ENCODE measurements around the gene CPNE5.

The CPNE5 gene

DNA sequence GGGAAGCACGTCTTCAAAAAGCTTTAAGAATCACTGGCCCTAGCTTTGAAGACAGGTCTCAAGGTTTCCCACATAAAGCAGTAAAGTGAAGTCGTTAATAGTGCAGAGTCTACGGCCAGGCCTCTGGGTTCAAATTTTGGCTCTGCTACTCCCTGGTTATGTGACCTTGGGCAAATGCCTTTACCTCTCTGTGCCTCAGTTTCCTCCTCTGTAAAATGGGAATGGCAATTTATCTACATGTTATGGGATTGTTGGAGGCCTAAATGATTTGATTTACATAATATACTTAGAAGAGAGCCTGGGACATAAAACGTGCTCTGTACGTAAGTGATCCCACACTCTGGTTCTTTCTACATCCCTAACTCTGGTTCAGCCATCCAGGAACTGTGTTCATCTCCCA, 32.1 kb downstream of the CPNE5 start:
- Histone ChIP-seq H3K4me3 (no peak overlapping the region), H3K27ac (no peak overlapping the region)
- no peak for DNase-seq (ENCODE audit: low spot score)
- TF ChIP-seq, protein P1, sequence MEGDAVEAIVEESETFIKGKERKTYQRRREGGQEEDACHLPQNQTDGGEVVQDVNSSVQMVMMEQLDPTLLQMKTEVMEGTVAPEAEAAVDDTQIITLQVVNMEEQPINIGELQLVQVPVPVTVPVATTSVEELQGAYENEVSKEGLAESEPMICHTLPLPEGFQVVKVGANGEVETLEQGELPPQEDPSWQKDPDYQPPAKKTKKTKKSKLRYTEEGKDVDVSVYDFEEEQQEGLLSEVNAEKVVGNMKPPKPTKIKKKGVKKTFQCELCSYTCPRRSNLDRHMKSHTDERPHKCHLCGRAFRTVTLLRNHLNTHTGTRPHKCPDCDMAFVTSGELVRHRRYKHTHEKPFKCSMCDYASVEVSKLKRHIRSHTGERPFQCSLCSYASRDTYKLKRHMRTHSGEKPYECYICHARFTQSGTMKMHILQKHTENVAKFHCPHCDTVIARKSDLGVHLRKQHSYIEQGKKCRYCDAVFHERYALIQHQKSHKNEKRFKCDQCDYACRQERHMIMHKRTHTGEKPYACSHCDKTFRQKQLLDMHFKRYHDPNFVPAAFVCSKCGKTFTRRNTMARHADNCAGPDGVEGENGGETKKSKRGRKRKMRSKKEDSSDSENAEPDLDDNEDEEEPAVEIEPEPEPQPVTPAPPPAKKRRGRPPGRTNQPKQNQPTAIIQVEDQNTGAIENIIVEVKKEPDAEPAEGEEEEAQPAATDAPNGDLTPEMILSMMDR (IDR thresholded peaks at IDR 0.05), result no peak

DNA sequence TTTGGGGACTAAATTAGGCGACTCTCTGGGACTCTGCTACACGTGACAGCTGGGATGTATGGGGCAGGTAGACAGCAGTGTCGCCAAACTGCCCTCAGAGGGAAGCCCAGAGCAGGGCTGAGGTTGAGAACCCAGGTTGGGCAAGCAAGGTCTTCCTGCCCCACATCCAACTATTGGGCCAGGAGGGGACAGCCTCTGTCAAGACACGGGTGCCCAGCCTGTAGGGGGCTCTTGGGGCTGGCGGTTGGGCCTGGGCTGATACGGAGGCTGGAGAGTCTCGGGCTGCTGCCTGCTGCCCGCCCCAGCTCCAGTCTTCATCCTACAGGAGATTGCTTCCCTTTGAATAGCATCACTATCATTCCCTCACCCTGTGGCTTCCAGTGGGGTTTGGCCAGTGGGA, 33.3 kb downstream of the CPNE5 start:
- no peak for DNase-seq (ENCODE audit: low spot score)
- H3K4me3 ChIP-seq, result no peak overlapping the region
- TF ChIP-seq, protein P1 (IDR thresholded peaks at IDR 0.05), result no peak
- no peak overlapping the region for H3K27ac ChIP-seq

DNA sequence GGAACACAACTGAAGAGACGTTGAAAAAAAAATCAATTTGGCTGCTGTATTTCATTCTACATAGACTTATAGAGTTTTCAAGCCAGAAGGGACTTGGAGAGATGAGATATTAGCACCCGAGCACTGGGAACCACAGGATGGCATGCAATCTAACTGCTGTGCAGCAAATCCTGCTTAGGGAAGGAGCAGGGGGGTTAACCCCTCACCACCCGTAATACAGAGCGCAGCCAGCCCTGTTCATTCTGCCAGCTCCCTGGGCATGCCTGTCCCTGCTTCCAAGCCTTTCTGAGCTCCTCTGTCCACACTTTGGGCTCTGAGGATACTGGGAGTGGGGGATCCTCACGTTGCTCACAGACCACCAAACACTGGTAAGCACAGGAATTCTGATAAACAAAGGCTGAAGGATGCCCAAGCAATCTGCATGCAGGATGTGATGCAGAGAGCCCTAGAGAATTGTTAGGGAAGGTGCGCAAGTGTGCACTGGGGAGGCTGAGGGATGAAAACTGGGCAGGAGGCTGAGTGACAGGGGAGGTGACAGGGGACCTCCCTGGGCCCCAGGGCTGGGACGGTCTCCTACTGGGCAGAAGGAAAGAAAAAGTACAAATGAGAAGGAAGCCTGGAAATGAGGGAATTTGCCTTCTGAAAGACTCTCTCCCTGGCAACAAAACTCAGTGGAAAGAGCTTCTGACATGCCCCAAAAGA, 34.0 kb downstream of the CPNE5 start:
- DNase-seq (ENCODE audit: low spot score), result no peak
- TF ChIP-seq, protein P1 (IDR thresholded peaks at IDR 0.05), result no peak
- Histone ChIP-seq H3K27ac (no peak overlapping the region), H3K4me3 (no peak overlapping the region)

DNA sequence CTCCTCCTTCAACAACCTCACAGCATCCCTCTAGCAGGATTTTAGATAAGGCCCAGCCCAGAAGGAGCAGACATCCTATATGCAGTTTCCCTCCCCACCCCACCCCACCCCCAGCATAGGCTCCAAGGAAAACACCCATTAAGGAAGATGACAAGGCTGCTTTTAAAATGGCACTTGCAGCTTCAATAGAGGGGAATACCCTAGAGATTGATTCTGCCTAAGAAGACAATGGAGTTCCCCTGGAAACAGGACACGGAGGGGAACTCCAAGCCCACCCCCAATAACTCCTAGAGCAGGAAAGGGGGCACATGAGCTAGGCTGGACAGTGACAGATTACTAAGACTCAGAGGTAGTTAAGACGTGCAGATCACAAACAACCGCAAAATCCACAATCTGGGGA, 34.7 kb downstream of the CPNE5 start:
- TF ChIP-seq, protein P1 (IDR thresholded peaks at IDR 0.05), result no peak
- no peak for DNase-seq (ENCODE audit: low spot score)
- H3K4me3 ChIP-seq, result no peak overlapping the region
- no peak overlapping the region for H3K27ac ChIP-seq

DNA sequence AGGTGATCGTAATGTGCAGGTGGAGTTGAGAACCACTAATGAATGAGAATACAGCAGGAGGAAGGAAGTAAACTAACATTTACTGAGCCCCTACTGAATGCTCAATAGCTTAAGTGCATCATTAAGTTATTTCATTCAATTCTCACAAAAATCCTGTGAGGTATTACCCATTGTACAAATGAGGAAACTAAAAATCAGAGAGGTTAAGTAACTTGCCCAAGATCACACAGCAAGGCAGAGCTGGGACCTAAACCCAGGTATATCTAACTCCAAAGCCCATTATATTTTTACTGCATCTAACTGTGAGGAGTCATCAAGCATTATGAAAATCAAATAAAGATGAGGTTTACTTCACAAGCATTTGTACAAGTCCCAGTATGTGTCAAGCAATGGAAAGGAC, 35.3 kb downstream of the CPNE5 start:
- Histone ChIP-seq H3K27ac (no peak overlapping the region), H3K4me3 (no peak overlapping the region)
- no peak for DNase-seq (ENCODE audit: low spot score)
- TF ChIP-seq, protein P1 (IDR thresholded peaks at IDR 0.05), result no peak

DNA sequence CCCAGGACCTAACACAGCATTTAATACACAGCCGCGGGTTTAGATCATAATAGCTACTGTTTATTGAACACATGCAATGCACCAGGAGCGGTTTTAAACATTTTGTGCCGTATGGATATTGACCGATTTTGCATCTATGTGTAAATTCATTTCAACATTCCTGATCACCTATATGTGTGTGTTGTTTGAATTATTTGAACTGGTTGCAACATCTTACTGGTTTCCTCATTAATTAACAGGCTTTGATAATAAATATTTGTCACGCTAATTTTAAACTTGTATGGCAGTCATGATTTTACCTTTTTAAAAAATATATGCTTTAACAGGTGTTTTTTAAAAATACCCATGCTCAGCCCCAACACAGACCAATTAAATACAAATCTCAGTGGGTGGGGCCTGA, 35.8 kb downstream of the CPNE5 start:
- Histone ChIP-seq H3K27ac (no peak overlapping the region), H3K4me3 (no peak overlapping the region)
- no peak for DNase-seq (ENCODE audit: low spot score)
- TF ChIP-seq, protein P1 (IDR thresholded peaks at IDR 0.05), result no peak
